Muscle layer of duodenum (tissue), 2 donors: ENCODE data around the gene ERBB4.

Source experiments
- H3K27ac ChIP-seq: one replicate; pipeline ENCODE4 v1.7.0; 2013; ENCODE audit warnings: mild to moderate bottlenecking, low read length
- H3K27me3 ChIP-seq: one replicate; pipeline ENCODE4 v1.7.0; 2013; ENCODE audit warnings: low read depth, mild to moderate bottlenecking, control low read depth, low read length
- H3K36me3 ChIP-seq, 2 donors: one replicate each; pipeline ENCODE4 v1.7.0; 2013; ENCODE audit warnings: low read length in 2 of 2, control low read depth in 1 of 2, mild to moderate bottlenecking in 1 of 2; ENCODE audit not compliant: insufficient read depth in 2 of 2, control insufficient read depth in 1 of 2
- H3K4me1 ChIP-seq, 2 donors: one replicate each; pipeline ENCODE4 v1.7.0; 2013; ENCODE audit warnings: low read length in 2 of 2, mild to moderate bottlenecking in 2 of 2, control low read depth in 1 of 2, moderate library complexity in 1 of 2; ENCODE audit not compliant: insufficient read depth in 2 of 2, control insufficient read depth in 1 of 2
- H3K4me3 ChIP-seq, 2 donors: one replicate each; pipeline ENCODE4 v1.7.0; 2013; ENCODE audit warnings: low read length in 2 of 2, low read depth in 1 of 2, mild to moderate bottlenecking in 1 of 2
- H3K9me3 ChIP-seq, 2 donors: one replicate each; pipeline ENCODE4 v1.7.0; 2013; ENCODE audit warnings: low read length in 2 of 2, control low read depth in 1 of 2, mild to moderate bottlenecking in 1 of 2; ENCODE audit not compliant: control insufficient read depth in 1 of 2
- donor health status: healthy.

ERBB4 gene

DNA sequence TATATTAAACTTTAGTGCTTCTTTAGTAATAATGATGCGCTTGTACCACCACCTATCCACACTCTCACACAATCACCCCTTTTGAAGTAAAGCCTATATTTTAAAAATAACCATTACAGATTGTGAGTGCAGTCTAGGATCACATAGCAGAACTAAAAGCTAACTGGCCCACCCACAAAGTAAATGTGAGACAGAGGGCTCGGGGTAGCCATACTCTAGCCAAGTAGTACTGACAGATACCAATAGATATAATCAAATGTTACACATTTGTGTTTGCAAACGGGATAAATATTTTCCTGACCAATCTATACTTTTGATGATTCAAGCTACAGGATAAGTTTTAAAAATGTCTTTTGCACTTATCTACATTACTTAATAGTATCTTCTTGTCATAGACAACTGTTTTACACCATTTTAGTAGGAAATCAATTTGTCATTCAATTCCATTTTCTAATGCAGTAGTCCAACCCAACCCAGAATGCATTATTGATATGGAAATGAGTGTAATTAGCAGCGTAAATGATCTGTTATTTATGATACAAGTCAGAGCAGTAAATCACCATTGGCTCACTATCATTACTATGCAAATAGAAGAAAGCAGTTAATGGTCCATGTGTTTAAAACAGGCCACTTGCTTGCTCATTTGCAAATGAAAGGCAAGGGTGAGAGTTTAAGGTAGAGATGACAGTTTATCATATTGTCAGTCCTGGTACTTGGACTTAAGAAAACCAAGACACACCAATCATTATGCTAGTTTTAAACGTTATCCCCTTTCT lies 111.8 kb downstream of the ERBB4 start:
- H3K4me3 ChIP-seq, result no peak overlapping the region
- H3K27me3 ChIP-seq, result no peaks in the 10 kb centered on the region
- H3K4me1 ChIP-seq, result no peaks in the 10 kb centered on the region
- H3K27ac ChIP-seq, result no peak overlapping the region
- no peaks in the 10 kb centered on the region for H3K36me3 ChIP-seq
- H3K9me3 ChIP-seq, result peaks cover 0 to 5% of the 10 kb centered on the region in 2 donors

DNA sequence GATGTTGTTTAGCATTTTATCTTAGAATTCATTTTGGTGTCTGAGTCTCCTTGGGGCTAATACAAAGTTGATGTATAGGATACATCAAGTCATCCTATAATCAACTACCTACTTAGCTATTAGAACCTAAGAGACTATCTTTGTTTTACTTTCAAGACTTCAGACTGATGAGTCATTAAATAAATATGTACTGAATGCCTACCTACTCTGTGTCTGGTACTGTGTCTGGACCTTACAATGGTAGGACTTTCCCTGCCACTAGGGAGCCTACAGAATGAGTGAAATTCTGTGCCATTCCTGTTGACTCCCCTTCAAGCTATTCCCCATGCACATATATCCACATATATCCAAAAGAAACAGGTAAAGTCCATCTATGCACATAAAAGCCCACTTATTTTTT lies 114.5 kb downstream of the ERBB4 start:
- Histone ChIP-seq H3K4me1 (no peaks in the 10 kb centered on the region), H3K27me3 (no peaks in the 10 kb centered on the region), H3K4me3 (no peak overlapping the region), H3K9me3 (peaks cover 0 to 5% of the 10 kb centered on the region in 2 donors), H3K27ac (no peak overlapping the region), H3K36me3 (no peaks in the 10 kb centered on the region)

DNA sequence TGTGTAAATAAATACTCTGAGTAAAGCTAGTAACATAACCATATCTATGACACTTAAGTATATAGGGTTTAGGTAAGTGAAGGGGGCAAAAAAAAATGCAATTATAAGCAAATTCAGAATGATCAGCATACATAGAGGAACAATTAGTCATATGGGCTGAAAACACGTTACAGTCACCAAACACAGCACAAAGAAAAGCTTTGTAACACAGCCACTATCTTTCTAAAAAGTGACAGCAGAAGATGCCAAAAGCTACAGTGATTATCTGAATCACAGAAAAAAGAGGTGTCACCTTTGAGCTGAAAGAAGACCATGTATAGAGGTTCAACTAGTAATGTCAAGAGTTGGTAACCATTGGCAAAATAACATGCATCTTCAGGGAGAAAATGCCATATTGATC lies 115.5 kb downstream of the ERBB4 start:
- no peak overlapping the region for H3K27ac ChIP-seq
- H3K36me3 ChIP-seq, result no peaks in the 10 kb centered on the region
- H3K27me3 ChIP-seq, result no peaks in the 10 kb centered on the region
- no peak overlapping the region for H3K4me3 ChIP-seq
- H3K4me1 ChIP-seq, result no peaks in the 10 kb centered on the region
- peaks cover 0 to 5% of the 10 kb centered on the region in 2 donors for H3K9me3 ChIP-seq

DNA sequence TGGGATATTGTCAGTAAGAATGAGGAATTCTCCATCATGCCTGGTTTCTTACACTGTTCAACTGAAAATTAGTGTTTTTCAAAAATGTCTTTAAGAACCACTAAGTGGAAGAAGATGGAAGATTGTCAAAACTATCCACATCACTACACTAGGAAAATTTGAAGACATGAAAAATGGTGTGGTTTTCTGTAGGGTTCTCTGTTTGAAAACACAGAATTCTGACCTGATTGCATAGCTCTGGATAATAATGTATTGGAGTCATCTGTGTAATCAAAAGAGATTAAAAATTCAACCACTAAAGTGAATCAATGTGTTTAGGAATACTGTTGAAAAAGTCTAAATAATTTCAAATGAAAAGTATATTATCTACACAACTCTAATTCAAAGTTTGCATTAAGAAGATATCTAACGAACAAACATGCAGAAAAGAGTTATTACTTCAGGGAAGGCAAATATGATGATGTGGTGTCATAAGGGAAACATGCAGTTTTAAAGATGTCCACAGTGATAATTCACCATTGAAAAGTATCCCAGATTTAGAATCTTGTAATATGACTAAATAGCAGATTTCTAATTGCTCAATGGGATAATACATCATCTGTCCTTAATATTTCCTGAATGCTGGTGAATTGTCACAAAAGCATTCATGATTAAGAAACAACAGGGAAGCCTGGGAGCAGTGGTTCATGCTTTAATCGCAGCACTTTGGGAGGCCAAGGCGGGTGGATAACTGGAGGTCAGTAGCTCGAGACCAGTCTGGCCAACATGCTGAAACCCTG lies 116.9 kb downstream of the ERBB4 start:
- no peak overlapping the region for H3K27ac ChIP-seq
- no peaks in the 10 kb centered on the region for H3K36me3 ChIP-seq
- peaks cover 0 to 5% of the 10 kb centered on the region in 2 donors for H3K9me3 ChIP-seq
- H3K27me3 ChIP-seq, result no peaks in the 10 kb centered on the region
- no peaks in the 10 kb centered on the region for H3K4me1 ChIP-seq
- no peak overlapping the region for H3K4me3 ChIP-seq

DNA sequence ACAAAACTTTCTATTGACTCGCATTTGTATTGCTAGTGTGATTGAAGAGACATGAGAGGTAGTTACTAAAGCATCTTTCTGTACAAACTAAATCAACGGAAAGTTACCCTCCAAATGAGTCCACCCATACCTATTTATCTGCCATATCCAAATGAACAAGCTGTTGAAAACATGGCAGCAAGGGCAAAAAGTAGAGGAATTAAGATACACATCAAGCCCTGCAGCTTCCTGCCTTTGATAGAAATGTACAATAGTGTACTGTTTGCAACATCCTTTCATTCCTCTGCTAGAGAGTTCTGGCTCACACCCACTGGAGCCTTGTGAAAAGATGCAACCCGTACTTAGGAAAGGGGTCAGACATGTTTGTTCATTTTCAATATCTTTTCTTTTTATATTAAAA lies 122.5 kb downstream of the ERBB4 start:
- Histone ChIP-seq H3K27ac (no peak overlapping the region), H3K27me3 (no peaks in the 10 kb centered on the region), H3K36me3 (no peaks in the 10 kb centered on the region), H3K9me3 (no peaks in the 10 kb centered on the region), H3K4me1 (no peaks in the 10 kb centered on the region), H3K4me3 (no peak overlapping the region)

DNA sequence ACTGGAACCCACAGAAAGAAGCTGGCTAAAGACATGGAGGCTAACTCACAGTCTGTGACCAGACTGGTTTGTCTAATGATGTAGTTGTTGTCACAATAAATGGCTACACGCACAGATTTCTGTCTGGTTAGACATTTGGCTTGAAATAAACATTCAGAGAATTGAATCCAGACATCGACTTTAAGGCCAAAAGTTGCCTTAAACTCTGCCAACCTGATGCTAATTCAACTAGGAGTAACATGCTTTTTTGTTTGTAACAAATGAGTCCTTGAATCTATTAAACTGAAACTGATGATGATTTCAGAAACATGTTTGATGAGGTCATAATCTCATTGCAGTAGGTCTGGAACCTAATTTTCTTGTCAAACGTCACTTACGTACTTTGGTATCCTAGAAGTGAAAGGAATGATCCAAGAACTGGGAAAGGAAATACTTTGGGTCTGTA lies 123.8 kb downstream of the ERBB4 start:
- no peaks in the 10 kb centered on the region for H3K36me3 ChIP-seq
- no peaks in the 10 kb centered on the region for H3K4me1 ChIP-seq
- no peaks in the 10 kb centered on the region for H3K27me3 ChIP-seq
- no peak overlapping the region for H3K27ac ChIP-seq
- H3K4me3 ChIP-seq, result no peak overlapping the region
- no peaks in the 10 kb centered on the region for H3K9me3 ChIP-seq

DNA sequence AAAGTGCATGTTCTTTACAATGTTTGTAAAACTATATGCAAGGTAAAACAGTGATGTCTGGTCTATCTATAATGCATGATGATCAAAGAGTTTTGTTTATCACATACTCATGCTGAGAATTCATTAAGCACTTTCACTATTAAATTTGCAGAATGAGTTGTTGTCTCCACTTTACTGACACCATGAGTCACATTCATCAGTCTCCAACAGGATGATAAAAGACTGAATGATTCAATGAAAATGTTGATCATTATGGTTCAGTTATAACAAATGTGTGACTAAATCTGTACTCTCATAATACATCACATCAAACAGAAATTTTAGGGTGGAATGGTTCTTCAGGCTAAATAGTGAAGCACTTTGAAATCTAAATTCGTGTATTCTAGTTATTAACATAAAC lies 129.0 kb downstream of the ERBB4 start:
- Histone ChIP-seq H3K9me3 (no peaks in the 10 kb centered on the region), H3K27me3 (no peaks in the 10 kb centered on the region), H3K4me1 (no peaks in the 10 kb centered on the region), H3K36me3 (no peaks in the 10 kb centered on the region), H3K4me3 (no peak overlapping the region), H3K27ac (no peak overlapping the region)

DNA sequence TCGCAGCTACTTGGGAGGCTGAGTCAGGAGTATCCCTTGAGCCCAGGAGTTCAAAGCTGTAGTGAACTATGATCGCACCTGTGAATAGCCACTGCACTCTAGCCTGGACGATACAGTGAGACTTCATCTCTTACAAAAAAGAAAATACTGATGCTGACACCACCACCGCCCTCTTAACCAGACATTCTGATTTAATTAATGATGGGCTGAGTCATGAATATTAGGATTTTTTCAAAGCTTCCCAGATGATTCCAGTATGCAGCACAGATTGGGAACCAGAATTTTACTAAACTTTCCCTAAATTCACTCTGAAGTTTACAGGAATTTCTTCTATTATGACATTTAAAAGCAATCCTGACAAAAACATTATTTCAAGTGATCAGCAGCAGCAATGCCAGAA lies 130.1 kb downstream of the ERBB4 start:
- Histone ChIP-seq H3K27me3 (no peaks in the 10 kb centered on the region), H3K36me3 (no peaks in the 10 kb centered on the region), H3K4me1 (no peaks in the 10 kb centered on the region), H3K9me3 (no peaks in the 10 kb centered on the region), H3K4me3 (no peak overlapping the region), H3K27ac (no peak overlapping the region)

DNA sequence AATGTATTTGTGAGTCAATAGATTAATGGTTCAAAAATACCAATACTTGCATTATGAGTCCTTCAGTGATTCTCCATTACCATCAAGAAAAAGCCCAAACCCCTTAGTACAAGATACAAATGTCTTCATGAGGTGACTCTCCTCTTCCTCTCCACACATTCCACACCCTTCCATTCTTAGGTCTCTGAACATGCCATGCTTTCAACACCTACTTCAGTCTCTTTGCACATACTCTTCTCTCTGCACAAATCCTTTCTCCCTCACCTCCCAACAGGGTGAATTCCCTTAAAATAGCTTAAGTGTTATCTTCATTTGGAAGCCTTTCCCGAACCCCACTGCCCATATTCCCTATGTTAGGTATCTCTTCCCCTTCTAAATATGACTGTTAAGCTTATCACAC lies 131.9 kb downstream of the ERBB4 start:
- no peaks in the 10 kb centered on the region for H3K36me3 ChIP-seq
- no peaks in the 10 kb centered on the region for H3K27me3 ChIP-seq
- H3K9me3 ChIP-seq, result no peaks in the 10 kb centered on the region
- no peaks in the 10 kb centered on the region for H3K4me1 ChIP-seq
- no peak overlapping the region for H3K27ac ChIP-seq
- no peak overlapping the region for H3K4me3 ChIP-seq

DNA sequence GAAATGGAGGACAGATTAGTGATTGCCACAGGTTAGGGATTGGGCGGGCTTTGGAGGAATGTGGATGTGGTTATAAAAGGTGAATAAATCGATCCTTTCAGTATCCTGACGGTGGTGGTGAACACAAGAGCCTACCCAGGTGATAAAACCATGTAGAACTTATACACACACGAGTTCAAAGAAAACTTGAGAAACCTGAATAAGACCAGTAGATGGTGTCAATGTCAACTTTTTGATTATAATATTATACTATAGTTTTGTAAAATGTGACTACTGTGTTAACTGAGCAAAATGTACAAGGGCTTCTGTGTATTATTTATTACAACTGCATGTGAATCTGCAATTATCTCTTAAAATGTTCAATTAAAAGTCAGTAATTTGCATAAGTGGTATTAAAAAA lies 136.3 kb downstream of the ERBB4 start:
- H3K4me1 ChIP-seq, result no peaks in the 10 kb centered on the region
- no peak overlapping the region for H3K27ac ChIP-seq
- H3K9me3 ChIP-seq, result no peaks in the 10 kb centered on the region
- no peaks in the 10 kb centered on the region for H3K27me3 ChIP-seq
- H3K4me3 ChIP-seq, result no peak overlapping the region
- H3K36me3 ChIP-seq, result no peaks in the 10 kb centered on the region

DNA sequence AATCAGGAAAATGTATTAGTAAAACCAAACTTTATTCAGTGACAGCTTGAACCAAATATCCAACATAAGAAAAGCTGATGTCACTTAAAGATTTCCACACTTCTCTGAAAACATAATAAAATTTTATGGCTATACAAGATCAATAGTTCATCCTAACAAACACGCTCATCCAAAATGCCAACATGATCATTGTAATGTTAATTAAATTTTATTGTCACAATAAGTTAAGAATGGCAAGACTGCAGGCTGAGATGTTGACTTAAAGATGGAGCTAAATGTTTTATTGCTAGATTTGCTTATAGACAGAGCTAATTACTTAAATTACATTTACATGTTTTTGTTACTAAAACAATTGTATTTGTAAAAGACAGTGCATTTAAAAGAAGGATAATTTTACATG lies 140.3 kb downstream of the ERBB4 start:
- Histone ChIP-seq H3K36me3 (no peaks in the 10 kb centered on the region), H3K4me3 (no peak overlapping the region), H3K27ac (no peak overlapping the region), H3K9me3 (no peaks in the 10 kb centered on the region), H3K27me3 (no peaks in the 10 kb centered on the region), H3K4me1 (no peaks in the 10 kb centered on the region)
